Measurements from ENCODE around the gene UQCR11.

The UQCR11 gene

GRCh38 chr19:1563251-1563650 is 42.0 kb downstream of the UQCR11 start:
- no peak for DNase-seq

DNA sequence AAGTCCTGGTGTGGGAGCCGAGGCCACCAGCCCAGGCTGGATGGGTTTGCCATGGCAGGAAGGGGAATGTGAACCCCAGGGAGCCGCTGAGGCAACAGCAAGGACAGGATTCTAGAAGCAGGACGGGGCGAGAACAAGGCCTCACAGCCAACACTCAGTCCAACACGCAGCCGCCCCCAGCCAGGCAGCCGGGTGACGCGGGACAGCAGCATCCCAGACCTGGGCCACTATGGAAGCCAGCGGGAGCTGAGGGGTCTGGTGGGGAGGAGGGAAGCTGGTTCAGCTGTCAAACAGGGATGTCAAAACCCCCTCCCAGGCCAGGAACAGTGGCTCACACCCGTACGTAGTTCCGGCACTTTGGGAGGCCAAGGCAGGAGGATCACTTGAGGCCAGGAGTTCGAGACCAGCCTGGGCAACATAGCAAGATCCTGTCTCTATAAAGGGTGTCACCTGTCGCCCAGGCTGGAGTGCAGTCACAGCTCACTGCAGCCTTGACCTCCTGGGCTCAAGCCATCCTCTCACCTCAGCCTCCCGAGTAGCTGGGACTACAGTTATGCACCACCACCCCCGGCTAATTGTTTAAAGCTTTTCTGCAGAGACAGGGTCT is 43.9 kb downstream of the UQCR11 start:
- DNase-seq: no peak

DNA sequence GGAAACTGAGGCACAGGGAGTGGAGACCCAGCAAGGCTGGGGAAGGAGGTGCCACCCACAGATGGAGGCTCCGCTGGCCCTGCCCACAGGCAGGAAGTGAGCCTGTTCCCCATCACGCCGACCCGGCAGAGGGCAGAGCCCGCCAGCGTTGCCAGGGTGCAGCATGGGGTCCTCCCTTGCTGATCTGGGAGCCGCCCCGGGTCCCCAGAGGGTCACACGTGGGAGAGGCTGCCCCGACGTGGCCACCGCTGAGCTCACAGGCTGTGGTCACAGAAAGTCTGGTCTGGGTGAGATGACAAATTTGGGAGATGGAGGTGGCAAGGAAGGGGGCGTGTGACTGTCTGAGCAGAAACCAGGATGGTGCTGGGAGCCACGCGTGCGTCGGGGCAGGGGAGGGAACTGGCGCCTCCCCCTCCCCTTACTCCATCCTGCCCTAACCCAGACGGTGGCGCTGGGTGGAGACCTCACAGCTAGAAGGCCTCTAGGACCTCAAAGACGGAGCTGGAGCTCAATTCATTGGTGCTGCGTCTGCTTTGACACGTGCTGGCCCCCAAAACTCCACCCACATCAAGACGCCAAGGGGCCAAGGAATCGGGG is 44.9 kb downstream of the UQCR11 start:
- no peak for DNase-seq

GRCh38 chr19:1558552-1558951 is 46.7 kb downstream of the UQCR11 start:
- no peak for DNase-seq

GRCh38 chr19:1556390-1557070 is 48.7 kb downstream of the UQCR11 start:
- no peak for DNase-seq

GRCh38 chr19:1555487-1556389 is 49.5 kb downstream of the UQCR11 start:
- no peak for DNase-seq

DNA sequence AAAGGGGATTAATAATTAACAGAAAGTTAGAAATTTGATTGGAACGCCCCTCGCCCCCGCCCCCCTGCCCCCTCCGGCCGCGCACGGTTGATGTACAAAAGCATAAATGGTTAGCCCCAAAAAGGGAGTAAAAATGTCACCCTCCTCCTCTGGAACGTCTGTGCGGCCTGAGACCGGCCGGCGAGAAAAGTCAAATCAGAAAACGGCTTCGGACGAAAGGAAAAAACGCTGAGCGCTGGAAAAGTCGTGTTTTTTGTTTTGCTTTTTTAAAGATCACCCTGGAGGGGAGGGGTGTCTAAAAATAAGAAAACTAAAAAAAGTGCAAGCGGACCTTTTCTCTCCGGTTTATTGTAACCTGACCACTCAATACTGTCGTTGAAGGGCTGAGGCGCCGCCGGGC is 50.3 kb downstream of the UQCR11 start:
- DNase-seq: no peak

DNA sequence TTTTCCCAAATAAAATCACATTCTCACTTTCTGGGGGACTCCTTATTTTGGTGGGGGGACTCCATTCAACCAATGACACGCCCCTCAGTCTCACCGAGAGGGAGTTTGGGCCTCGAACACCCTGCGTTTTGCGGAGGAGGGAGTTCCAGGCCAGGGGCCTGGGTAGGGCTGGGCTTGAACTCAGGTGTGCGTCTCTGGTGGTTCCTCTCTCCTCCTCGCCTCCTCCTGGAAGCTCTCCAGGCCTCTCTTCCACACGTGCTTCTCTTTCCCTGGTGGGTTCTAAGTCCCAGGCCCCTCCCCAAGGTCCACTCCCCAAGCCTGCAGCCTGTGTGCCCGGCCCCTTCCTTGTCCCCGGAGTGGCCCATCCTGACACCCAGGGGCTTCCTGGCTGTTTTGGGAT is 51.8 kb downstream of the UQCR11 start:
- DNase-seq: no peak

DNA sequence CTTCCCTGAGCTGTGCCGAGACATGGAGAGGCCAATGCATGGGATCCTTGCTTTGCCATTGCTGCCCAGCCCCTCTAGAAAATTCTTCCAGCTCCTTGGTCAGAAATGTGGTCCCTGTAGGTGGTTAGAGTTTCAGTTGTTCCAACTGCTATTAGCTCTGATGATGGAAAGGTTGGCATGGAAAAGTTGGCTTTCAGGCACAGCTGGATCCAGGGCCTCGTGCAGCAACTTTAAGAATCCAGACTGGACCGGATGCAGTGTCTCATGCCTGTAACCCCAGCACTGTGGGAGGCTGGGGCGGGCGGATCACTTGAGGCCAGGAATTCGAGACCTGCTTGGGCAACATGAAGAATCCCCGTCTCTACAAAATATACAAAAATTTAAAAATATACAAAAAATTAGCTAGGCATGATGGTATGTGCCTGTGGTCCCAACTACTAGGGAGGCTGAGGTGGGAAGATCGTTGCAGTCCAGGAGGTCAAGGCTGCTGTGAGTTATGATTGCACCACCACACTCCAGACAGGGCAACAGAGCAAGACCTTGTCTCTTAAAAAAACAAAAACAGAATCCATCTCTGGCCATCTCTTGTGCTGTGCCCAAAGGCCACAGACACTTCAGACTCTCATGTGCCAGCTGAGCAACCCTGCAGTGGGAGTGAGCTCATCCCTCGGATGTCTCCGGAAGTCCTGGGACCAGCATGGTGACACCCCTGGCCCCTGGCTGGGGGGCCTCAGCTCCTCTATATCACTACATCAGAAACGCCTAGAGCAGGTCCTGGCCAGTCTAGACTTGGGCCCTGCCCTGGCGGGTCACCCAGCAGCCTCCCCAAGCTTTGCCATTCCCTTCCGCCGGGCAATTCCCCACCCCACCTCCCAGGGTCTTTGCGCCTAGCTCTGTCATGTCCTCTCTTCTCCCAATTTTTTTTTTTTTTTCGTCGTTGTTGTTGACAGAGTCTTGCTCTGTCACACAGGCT is 53.9 kb downstream of the UQCR11 start:
- DNase-seq: no peak

- DNase-seq: no peak
These were observed 55.8 kb downstream of the UQCR11 start for GRCh38 chr19:1549332-1549945.
